Measurements from ENCODE around the gene CPLX3.

DNA sequence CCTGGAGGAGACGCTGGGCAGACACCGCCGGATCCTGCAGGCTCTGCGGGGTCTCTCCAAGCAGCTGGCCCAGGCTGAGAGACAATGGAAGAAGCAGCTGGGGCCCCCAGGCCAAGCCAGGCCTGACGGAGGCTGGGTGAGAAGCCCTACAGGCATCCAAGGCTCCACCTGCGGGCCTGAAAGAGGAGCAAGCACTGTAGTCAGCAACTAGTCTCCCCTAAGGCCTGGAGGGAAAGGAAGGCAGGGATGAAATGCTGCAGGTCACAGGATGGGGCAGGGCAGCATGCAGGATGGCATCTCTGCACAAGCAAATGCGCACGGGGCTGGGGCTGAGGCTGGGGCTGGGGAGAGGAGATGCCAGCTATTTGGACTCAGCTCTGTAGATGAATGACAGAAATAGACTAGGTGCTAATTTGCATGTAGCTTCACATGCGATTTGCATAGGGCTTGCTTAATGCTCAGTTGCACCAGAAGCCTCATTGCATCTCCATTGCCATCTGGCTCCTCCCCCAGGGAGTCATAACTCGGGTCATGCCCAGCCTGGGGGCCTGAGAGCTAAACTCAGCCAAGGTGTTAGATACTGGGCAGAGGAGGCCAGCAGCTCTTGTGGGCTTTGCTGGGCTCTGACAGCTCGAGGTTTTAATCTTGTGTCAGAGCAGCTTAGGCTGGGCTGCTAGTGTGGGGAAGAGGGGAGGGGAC lies 5.2 kb upstream of the CPLX3 start:
- TF ChIP-seq EZH2 (IDR thresholded peaks at IDR 0.05; ENCODE audit: borderline replicate concordance) (no peak), CTCF (IDR thresholded peaks at IDR 0.05; ENCODE audit: poor library complexity) (no peak), EZH2phosphoT487 (IDR thresholded peaks at IDR 0.05; ENCODE audit: low read depth, severe bottlenecking, unreplicated experiment) (no peak)
